ENCODE results near the gene GPR148.

Gene GPR148

GRCh38 chr2:130759906-130760753 lies 31.3 kb downstream of the GPR148 start:
- no peak for TF ChIP-seq CTCF (IDR thresholded peaks at IDR 0.05; ENCODE audit: low read depth, low read length)
- in situ Hi-C loops (cut with HindIII; ENCODE audit: low sequenced_read_pairs) = no loop called here
- H3K4me3 ChIP-seq (ENCODE audit: low read depth, low read length) = no peak overlapping the region
- no peak for DNase-seq (ENCODE audit: low read depth, low spot score)

GRCh38 chr2:130760754-130761751 lies 32.2 kb downstream of the GPR148 start:
- no peak for TF ChIP-seq CTCF (IDR thresholded peaks at IDR 0.05; ENCODE audit: low read depth, low read length)
- H3K4me3 ChIP-seq (ENCODE audit: low read depth, low read length) = no peak overlapping the region
- in situ Hi-C loops (cut with HindIII; ENCODE audit: low sequenced_read_pairs) = no loop called here
- DNase-seq (ENCODE audit: low read depth, low spot score) = no peak

- in situ Hi-C loops (cut with HindIII; ENCODE audit: low sequenced_read_pairs) = no loop called here
- no peak overlapping the region for H3K4me3 ChIP-seq (ENCODE audit: low read depth, low read length)
- TF ChIP-seq CTCF (IDR thresholded peaks at IDR 0.05; ENCODE audit: low read depth, low read length) = no peak
- no peak for DNase-seq (ENCODE audit: low read depth, low spot score)
These were observed 33.4 kb downstream of the GPR148 start for GRCh38 chr2:130762031-130762909.

- in situ Hi-C loops (cut with HindIII; ENCODE audit: low sequenced_read_pairs) = no loop called here
- no peak for DNase-seq (ENCODE audit: low read depth, low spot score)
- no peak overlapping the region for H3K4me3 ChIP-seq (ENCODE audit: low read depth, low read length)
- TF ChIP-seq CTCF (IDR thresholded peaks at IDR 0.05; ENCODE audit: low read depth, low read length) = no peak
These were observed 34.1 kb downstream of the GPR148 start for GRCh38 chr2:130762910-130763385.

GRCh38 chr2:130763405-130763804 lies 34.5 kb downstream of the GPR148 start:
- H3K4me3 ChIP-seq (ENCODE audit: low read depth, low read length) = no peak overlapping the region
- in situ Hi-C loops (cut with HindIII; ENCODE audit: low sequenced_read_pairs) = no loop called here
- no peak for DNase-seq (ENCODE audit: low read depth, low spot score)
- no peak for TF ChIP-seq CTCF (IDR thresholded peaks at IDR 0.05; ENCODE audit: low read depth, low read length)
